NB4 (cell line): ENCODE data around the gene NELL2.

Experiments used
- CTCF ChIP-seq: IDR thresholded peaks from one replicate; pipeline ENCODE4 v1.5.1; 2012; ENCODE audit warnings: low read depth, low read length
- MYC ChIP-seq: IDR thresholded peaks from 2 replicates; pipeline ENCODE4 v1.6.1; 2011; ENCODE audit warnings: low read depth, low read length
- POLR2A ChIP-seq: IDR thresholded peaks from 2 replicates; pipeline ENCODE4 v1.6.1; 2011; ENCODE audit warnings: mild to moderate bottlenecking; ENCODE audit not compliant: insufficient read length; ENCODE audit errors: extremely low read depth

GRCh38 chr12:44720265-44720664, 155.8 kb downstream of the NELL2 start:
- no peak for TF ChIP-seq POLR2A
- TF ChIP-seq CTCF: no peak
- no peak for TF ChIP-seq MYC
